ENCODE measurements around the gene RPS6KA5. TPM values are rescaled to one million over a fixed set of nuclear protein-coding genes. Genes with fewer than 3 reads are reported as not detected.

The RPS6KA5 gene
- total RNA-seq, 1 experiment from 2014 or later = 2.6 TPM

GRCh38 chr14:91103116-91103515, 42.7 kb upstream of the RPS6KA5 start:
- ChIA-PET POLR2A (no interaction called here), CTCF (no interaction called here)
- DNase-seq (ENCODE audit: low read depth, low spot score) = no peak
- H3K9me3 ChIP-seq (ENCODE audit: control insufficient read depth, insufficient read depth, low read depth, low read length) = no peaks in the 10 kb centered on the region
- no peak for ATAC-seq
- H3K27me3 ChIP-seq (ENCODE audit: control insufficient read depth, insufficient read depth, low read length) = no peaks in the 10 kb centered on the region
- no peak overlapping the region for H3K27ac ChIP-seq (ENCODE audit: low read length)
- H3K4me3 ChIP-seq (ENCODE audit: low read depth in 2 of 2, low read length in 2 of 2) = no peak overlapping the region
- TF ChIP-seq REST (IDR thresholded peaks at IDR 0.05; ENCODE audit: insufficient read depth in 1 of 2, low read depth in 2 of 2, low read length in 1 of 2) (no peak), TCF7L2 (IDR thresholded peaks at IDR 0.05; ENCODE audit: low read depth, low read length) (no peak), CTCF (IDR thresholded peaks at IDR 0.05) (no peak), POLR2AphosphoS5 (IDR thresholded peaks at IDR 0.05; ENCODE audit: low read depth, low read length) (no peak), SIN3A (IDR thresholded peaks at IDR 0.05; ENCODE audit: borderline replicate concordance, insufficient read depth, low read depth, low read length) (no peak)
- no peaks in the 10 kb centered on the region for H3K4me1 ChIP-seq (ENCODE audit: control insufficient read depth, insufficient read depth, low read length)
- H3K36me3 ChIP-seq (ENCODE audit: control insufficient read depth, insufficient read depth, low read length) = no peaks in the 10 kb centered on the region
- intact Hi-C loops (cut with micrococcal nuclease; ENCODE audit: unreplicated experiment) = no loop called here
- BruUV-seq (replicated peaks) = no TSS peak
- in situ Hi-C loops (cut with HindIII; ENCODE audit: low pct_unique_long_range_greater_than_20kb, low sequenced_read_pairs) = no loop called here

DNA sequence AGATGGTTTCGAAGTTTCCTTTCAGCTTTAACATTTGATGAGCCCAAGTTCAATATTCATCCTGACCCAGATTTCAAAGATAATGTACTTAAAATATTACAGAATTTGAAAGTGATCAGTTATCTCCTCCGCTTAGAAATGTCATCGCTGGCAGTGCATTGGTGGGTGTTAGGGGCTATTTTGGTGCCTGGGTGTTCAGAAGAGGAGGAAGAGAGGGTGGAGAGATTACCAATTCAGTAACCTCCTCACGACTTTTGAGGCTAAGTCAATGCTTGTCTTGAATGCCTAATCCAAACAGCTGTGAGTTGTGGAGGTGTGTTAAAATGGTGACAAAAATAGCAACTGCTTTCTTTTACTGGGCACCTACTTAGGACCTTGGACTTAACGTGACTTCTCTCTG, 39.7 kb upstream of the RPS6KA5 start:
- H3K36me3 ChIP-seq (ENCODE audit: control insufficient read depth, insufficient read depth, low read length) = no peaks in the 10 kb centered on the region
- no peaks in the 10 kb centered on the region for H3K4me1 ChIP-seq (ENCODE audit: control insufficient read depth, insufficient read depth, low read length)
- H3K9me3 ChIP-seq (ENCODE audit: control insufficient read depth, insufficient read depth, low read depth, low read length) = no peaks in the 10 kb centered on the region
- ChIA-PET POLR2A (no interaction called here), CTCF (no interaction called here)
- no peak for DNase-seq (ENCODE audit: low read depth, low spot score)
- no peaks in the 10 kb centered on the region for H3K27me3 ChIP-seq (ENCODE audit: control insufficient read depth, insufficient read depth, low read length)
- intact Hi-C loops (cut with micrococcal nuclease; ENCODE audit: unreplicated experiment) (no loop called here), in situ Hi-C loops (cut with HindIII; ENCODE audit: low pct_unique_long_range_greater_than_20kb, low sequenced_read_pairs) (no loop called here)
- H3K27ac ChIP-seq (ENCODE audit: low read length) = no peak overlapping the region
- H3K4me3 ChIP-seq (ENCODE audit: low read depth in 2 of 2, low read length in 2 of 2) = no peak overlapping the region
- BruUV-seq (replicated peaks) = no TSS peak
- ATAC-seq = no peak
- no peak for TF ChIP-seq TCF7L2 (IDR thresholded peaks at IDR 0.05; ENCODE audit: low read depth, low read length)
- TF ChIP-seq REST (IDR thresholded peaks at IDR 0.05; ENCODE audit: insufficient read depth in 1 of 2, low read depth in 2 of 2, low read length in 1 of 2) = no peak
- TF ChIP-seq SIN3A (IDR thresholded peaks at IDR 0.05; ENCODE audit: borderline replicate concordance, insufficient read depth, low read depth, low read length) = no peak
- no peak for TF ChIP-seq CTCF (IDR thresholded peaks at IDR 0.05)
- no peak for TF ChIP-seq POLR2AphosphoS5 (IDR thresholded peaks at IDR 0.05; ENCODE audit: low read depth, low read length)
